ENCODE data around the gene WIPI1.
A peak's percentile ranks its signal among the peaks of the same experiment; 100 is the strongest.
"Not testable (repeated sequence)": the region's sequence is repeated elsewhere in the genome, so short reads cannot be mapped to it uniquely, and the experiment has no call there.

The WIPI1 gene, protein sequence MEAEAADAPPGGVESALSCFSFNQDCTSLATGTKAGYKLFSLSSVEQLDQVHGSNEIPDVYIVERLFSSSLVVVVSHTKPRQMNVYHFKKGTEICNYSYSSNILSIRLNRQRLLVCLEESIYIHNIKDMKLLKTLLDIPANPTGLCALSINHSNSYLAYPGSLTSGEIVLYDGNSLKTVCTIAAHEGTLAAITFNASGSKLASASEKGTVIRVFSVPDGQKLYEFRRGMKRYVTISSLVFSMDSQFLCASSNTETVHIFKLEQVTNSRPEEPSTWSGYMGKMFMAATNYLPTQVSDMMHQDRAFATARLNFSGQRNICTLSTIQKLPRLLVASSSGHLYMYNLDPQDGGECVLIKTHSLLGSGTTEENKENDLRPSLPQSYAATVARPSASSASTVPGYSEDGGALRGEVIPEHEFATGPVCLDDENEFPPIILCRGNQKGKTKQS

DNA sequence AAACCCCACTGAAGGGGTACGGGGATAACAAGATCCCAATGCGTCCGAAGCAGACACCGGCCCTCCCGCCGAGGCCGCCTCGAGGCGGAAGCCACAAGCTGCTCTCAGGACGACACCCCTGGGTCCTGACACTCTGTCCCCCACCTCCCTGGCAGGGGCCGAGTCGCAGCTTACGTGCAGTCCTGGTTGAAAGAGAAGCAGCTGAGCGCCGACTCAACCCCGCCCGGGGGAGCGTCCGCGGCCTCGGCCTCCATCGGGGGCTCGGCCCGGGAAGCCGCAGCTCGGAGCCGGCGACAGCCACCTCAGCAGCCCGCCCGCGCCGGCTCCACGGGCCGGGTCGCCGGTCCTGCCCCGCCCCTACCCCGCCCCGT lies at the start of gene WIPI1:
Gene WIPI1, minus strand, starts transcription at position 329 of the 371 bp plus-strand sequence. Its CDS starts 75 bp downstream, at position 254.
- no peak for DNase-seq

DNA sequence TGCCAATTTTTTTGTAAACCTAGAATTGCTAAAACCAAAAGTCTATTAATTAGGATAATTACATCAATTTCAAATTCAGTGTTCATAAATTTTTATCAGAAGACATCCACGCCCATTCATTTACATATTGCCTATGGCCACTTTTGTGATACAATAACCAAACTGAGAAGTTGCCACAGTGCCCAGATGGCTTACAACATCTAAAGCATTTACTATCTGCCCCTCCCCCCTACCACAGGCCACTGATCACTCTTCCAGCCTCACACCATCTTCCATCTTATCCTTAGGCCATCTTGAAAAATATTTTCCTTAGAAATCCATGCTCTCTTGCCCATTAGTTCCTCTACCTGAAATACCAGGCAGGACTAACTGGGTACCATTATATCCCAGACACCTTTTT lies 48.7 kb upstream of the WIPI1 start:
- DNase-seq = no peak

DNA sequence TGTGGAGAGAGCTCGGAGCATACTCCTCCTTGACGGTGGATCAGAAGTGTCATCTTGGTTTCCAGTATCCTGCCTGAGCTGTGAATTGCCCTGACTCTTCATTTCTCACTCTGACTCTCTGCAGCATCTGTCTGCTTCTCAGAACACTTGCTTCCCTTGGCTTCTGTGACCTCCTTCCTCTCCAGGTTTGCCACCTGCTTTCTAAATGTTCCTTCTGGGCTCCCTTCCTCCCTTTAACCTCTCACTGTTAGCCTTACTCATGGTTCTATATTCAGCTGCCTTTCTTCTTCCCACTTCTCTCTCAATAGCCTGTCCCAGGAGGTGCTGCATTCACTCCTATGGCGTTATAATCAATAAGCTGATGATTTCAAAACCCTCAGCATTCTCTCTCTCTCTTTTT lies 43.8 kb upstream of the WIPI1 start:
- no peak for DNase-seq

DNA sequence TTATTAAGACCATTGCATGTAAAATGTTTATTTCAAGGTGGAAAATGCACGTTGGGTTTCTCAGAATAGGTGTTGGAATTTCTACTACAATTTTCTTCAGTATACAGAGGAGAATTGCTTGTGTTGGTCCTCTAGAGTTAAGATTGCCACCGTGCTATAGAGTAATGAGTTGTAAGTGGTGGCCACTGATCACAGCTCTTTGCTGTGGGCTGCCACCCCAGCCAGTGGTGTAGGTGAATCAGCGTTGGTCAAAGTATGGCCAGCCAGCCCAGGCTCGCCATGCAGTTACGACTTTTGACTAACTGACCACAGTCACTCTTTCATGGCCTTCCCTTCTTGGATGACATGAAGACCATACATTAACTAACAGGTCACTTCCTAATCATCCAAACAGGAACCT lies 42.3 kb upstream of the WIPI1 start:
- DNase-seq = no peak

DNA sequence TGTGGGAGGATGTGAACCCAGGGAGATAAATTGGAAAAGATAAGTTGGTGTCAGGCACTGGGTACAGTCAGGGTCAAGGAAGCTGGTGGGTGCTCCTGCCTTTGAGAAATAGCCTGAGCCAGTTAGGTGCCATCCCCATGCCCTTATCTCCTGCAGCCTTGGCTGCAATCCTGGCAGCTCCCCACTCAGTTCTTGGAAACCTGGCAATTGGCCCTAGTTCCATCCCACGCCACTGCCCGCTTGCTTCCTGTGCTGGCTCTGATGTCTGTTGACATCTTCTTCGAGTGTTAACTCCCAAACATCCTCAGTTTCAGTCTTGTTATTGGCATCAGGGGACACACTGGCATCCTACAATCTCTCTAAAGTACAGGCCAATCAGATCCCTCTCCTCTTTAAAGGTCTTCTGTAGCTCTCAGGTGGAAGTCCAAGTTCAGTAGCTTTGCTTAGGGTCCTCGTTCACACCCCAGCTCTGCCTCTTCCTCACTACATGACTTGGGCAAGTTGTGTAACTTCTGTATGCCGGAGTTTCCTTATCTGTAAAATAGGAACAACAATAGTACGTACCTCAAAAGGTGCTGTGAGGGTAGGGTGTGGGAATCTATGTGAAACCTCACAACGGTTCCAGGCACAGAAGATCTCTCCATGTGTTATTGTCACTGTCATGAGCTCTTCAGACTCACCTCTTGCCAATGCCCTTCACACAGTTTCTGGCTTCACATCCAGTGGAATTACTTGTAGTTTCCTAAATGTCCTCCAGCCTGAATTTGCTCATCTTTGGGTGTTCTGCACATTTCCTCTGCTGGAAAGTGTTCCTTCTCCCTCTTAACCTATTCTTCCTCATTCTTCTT lies 41.4 kb upstream of the WIPI1 start:
- no peak for DNase-seq

DNA sequence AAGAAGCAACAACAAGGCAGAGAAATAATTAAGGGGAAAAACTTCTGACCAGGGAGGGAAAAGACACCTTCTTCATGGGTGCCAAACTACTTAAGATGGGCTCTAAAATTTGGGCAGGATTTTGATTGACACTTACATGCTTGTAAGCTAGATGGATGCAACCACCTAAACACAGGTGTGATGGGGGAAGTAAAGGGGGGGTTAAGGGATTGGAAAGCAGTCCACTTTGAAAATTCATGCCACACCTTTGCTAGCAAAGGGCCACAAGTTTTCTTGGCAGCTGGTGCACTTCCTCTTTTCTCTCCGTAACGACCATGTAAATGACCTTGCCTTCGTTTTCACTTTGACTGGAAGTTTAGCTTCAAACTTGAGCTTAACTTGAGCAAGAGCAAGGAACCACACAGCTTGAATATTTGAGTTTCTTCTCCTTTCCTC lies 40.6 kb upstream of the WIPI1 start:
- no peak for DNase-seq

DNA sequence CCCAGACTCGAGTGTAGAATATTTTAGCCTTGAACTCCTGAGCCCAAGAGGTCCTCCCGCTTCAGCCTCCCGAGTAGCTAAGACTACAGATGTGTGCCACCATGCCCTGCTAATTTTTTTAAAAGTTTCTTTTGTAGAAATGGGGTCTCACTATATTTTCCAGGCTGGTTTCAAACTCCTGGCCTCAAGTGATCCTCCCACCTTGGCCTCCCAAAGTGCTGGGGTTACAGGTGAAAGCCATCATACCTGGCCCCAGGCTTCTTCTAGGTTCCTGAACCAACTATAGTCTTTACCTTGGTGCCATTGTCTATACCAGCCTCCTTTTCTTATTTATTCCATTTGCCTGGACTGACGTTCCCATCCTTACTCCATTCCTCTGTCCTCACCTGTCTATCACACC lies 37.8 kb upstream of the WIPI1 start:
- DNase-seq = no peak

DNA sequence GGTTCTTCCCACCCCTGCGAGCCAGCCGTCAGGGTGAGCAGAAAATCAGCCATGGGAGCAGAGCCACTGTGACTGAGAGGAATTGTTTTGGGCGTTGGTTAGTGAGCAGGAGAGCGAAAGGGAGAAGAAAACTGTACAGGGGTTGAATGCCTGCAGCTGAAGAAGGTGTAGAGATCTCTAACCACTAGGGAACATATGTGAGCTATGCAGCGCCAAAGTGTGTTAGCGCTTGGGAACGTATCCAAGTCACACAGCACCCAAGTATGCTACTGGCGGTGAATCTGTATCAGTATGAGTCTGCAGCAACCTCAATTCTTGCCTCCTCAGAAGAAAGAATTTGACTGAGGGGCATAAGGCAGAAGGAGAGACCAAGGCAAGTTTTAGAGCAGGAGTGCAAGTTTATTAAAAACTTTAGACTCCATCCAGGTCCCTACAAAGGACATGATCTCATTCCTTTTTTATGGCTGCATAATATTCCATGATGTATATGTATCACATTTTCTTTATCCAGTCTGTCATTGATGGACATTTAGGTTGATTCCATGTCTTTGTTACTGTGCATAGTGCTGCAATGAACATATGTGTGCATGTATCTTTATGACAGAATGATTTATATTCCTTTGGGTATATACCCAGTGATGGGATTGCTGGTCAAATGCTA lies 35.2 kb upstream of the WIPI1 start:
- not testable (repeated sequence) for DNase-seq

DNA sequence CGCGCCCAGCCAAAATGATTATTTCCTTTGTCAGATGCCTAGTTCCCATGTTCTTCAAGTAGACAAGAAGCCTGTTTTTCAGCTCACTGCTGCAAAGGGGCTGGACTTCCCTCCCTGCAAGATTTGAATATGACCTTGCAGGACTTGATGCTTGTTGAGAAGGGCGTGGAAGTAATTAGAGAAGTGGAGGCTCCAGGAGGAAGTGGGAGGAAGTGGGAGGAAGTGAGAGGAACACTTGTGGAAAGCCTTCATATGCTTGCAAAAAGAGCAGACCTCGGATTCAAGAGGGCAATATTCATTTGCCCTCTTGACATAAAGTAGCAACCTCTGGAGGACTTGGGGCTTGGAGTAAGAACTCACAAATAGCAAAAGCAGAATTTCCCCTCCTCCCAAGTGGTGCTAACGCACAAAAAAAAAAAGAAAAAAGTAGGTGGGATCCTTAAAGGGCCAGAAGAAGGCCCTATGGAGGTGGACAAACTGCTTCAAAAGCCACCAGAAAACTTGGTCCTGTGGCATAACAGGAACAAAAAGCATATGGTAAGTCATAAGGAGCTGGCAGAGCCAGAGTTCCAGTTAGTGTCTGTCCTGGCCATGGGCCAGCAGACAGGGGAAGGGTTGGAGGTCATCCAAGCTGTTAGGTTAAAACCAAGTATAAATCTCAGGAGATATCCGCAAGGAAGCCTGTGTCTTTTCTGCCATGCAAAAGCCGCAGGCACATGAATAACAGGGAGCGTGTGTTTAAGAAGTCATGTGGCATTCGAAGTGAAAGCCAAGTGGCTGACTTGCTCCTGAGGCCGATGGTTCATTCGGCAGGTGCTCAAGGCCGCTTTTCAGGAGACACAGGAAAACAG lies 34.3 kb upstream of the WIPI1 start:
- no peak for DNase-seq

DNA sequence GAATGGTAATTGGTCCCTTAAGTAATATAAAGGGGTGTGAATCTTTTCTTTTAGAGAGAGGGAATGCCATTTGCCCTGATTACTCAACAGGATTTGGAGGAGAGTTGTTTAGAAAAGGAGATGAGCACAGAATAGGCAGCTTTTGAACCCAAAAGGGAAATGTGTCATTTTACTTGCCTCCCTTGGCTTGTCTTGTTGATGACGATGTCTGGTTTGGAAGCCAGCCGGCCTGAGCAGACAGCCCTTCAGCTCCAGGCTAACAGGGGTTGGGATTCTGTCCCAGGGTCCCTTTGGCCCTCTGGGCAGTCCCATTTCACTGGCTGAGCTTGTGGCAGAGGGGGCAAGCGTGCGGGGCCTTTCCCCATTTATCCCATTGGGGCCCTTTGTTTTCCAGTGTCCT lies 32.6 kb upstream of the WIPI1 start:
- no peak for DNase-seq

DNA sequence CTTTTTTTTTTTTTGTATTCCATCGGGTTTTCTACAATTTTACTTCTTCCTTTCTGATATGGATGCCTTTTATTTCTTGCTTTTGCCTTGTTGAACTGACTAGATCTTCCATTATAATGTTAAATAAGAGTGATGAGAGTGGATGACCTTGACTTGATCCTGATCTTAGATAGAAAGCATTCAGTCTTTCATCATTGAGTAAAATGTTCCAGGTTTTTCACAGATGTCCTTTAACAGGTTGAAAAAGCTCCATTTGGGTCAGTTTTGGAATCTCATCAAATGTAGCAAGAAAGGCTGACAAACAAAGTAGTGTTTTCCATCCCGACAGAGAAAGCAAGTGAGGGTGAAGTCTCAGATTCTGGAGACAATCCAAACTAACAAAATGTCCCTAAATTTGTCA lies 27.2 kb upstream of the WIPI1 start:
- DNase-seq = no peak

DNA sequence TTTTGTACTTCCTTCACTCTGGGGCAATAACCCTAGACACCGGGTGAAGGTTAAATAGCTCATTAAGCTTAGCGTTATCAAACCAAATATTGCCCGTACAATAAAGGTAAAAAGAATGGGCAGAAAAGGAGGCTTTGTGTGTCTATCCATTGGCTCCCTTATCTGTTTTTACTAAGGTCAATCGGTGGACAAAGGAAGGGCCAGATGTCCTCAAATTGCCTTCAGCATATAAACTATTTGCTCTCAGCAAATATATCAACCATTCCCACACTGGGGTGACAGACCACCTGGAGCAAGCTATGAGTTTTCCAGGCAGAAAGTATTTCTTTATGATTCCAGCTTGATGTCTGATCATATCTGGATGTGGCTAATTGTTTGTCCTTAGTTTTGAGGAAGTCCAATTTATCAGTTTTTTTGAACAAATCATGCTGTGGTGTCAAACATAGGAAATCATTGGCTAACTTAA lies 25.3 kb upstream of the WIPI1 start:
- DNase-seq = no peak

DNA sequence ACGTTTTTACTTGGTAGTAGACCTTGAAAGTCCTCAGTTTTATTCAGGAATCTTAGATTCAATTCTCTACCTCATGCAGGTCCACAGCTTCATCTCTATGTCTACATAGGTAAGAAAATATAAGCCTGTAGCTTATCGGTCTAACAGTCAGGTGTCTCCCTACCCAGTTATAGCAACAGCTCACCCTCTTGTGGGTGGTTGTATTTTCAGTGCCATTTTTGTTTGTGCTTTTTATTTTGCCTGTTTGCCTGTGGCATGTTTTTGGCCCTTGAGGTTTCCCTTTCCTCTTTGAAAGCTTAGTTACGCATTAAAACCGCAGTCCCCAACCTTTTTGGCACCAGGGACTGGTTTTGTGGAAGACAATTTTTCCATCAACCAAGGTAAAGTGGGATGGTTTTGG lies 23.6 kb upstream of the WIPI1 start:
- DNase-seq = no peak

DNA sequence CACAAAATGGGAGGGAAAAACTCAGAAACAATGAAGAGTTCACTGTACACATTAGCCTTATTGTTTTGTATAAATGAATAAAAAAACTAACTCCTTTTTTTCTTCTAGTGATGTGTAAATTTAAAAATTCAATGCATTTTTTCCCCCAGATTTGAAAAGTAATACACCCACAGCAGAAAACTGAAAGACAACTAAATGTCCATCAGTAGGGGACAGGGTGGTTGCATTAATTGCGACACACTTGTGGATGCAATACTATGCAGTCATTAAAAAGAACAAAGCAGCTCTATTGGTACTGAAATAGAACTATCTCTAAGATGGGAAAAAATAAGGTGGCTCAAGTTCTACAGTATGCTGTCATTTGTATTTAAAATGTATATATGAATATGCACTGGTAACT lies 13.7 kb upstream of the WIPI1 start:
- DNase-seq = no peak

DNA sequence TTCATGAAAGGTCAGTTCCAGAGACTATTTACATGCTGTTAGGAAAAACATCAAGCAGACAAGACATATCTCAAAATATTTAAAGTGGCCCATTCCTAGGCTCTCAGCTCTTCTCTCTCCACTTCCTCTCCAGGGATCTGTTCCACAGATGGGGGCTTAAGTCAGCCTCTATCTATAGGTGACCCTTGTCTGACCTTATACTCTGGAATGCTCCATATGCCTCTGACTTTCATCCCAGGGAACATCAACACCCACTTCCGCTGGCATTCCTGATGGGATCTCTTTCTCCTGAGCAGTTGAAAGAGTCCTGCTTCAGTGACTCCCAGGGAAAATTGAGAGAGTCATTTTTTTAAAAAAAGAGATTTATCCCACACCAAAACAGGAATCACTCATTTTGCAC lies 11.5 kb upstream of the WIPI1 start:
- DNase-seq = no peak

DNA sequence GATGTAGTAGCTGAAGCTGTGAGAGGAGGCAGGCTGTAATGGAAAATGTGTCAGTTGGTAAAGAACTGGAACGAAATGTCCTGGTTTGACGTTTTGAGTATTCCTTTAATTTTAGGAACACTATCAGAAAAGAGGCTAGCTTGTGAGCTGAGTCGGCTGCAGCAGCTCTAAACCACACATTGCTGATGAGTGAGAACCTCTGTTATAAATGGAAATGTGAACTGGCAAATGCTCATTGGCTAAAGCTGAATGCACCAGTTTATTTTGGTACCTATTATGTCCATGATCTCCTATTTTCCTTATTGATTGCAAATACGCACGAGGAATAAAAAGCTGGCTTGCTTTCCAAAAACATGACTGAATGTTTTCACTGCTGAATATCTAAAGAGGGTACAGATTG lies 11.0 kb upstream of the WIPI1 start:
- no peak for DNase-seq

DNA sequence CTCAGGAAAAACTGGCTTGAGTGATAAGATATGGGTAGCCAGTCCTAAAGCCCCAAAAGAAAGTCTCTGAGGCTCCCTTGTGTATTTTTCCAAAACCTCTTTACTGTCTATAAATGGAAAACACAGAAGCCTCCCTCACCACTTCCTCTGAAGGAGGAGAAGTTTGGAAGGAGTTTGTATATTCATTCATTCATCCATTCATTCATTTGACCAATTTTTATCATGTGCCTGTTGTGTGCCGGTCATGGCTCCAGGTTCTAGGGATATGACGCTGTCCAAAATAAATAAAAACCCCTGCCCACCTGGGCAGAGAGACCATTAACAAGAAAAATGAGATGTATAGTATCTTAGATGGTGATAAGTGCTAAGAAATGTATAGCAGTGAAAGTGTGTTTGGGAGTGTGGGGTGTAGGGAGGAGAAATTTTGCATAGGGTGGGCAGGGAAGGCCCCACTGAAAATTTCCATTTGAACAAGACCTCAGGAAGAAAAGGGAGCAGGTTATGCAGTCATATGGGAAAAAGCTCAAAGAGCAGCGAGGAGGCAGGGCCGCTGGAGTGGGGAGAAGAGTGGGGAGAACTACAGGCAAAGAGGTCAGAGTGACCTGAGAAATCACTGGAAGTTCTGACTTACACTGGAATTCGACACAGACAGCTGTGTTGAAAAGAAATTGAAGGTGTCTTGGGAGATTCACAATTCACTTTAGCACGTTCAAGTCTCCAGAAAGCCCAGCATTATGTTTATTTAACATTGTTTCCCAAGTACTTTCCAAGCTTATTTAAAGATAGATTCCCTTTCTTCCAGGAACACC lies 6.1 kb upstream of the WIPI1 start:
- no peak for DNase-seq

DNA sequence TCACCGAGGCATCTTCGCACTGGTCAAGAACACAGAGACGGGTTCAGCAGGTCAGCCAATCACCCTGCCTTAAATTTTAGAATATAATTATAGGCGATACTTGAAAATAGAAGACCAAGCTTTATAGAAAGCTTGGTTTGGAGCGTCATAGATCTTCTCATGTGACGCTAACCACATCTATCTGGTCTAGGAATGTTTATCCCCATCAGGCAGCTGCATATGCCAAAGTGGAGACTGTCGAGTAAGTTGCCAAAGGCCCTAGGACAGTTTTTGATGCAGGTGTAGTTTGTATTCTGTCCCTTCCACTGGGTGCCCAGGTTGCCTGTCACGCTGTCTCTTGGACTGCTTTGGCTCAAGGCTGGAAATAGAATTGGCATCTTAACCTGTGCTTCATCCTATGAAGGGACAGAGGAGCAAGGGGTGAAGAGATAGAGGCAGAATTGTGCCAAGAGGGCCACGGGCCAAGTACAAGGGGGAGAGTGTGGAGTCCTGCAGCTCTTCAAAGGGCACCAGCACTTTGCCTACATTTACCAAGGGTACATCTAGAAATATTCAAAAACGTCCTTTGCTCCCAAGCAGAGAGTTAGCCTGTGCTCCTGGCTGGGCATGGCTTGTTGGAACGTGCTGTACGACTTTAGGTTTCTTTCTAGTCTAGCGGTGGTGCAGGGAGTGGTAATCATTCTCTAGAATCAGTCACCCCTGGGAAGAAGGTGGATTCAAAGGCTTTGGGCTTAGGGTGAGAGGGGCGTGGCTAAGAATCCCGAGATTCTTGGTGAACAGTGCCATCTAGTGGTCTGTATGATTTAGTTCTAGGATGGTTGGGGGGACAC lies 5.3 kb upstream of the WIPI1 start:
- peak; percentile 56 to 93 for DNase-seq

DNA sequence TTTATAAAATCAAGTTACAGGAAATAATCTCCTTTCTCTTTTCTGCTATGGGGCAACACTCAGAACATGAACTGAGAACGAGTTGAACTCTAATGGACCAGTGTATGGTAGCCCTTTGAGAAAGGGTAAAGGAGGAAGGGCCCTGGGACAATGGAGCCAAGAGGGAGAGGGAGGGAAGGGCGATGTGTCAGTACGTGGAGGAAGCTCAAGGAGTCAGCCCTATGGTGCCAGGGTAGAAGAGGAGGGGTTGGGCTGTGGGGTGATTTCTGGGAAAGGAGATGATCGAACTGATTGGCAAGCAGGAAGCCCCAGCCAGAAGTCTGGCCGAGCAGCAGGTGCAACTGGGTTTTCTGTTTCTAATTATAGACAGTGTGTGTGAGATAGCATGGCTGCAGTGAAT lies 4.3 kb upstream of the WIPI1 start:
- DNase-seq = no peak

DNA sequence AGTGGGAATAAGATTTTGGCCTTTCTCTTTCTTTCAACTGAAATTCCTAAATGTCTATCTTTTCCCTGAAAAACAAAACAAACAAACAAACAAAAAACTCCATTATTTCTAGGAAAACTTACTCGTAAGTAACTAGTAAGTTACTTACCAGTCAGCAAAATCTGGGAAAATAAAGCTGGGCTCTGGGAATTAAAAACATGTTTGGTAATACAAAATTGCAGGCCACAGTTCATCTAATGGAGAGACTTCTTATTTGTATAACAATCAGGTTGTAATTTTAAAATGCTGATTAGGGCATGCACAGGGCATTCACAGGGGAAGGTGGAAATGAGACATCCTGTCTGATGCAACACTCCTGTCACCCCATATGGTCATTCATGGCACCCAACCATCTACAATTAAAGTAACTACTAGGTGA lies 3.8 kb upstream of the WIPI1 start:
- DNase-seq = no peak

DNA sequence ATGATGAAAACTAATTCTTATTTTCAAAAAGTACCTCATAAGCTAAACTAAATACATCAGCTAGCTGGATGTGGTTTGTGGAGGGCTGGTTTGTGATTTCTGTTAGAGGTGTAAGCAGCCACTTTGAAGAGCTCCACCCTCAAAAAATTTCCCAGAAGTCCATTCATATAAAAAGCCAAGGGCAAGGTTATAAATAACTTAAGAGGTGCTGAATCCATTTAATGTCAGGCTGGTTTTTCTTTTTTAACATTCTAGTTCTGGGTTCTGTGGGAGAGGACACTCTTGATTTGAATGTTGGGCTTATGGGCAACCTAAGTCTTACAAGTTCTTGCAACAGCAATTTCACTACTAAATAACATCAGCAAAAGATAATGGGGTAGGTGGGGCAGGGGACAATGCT lies 3.4 kb upstream of the WIPI1 start:
- no peak for DNase-seq

Data from NCI-H526 (cell line).